Skin of body (tissue), 2 donors: ENCODE data around the gene PAK1. TPM values are rescaled to one million over a fixed set of nuclear protein-coding genes. Genes with fewer than 3 reads are reported as not detected.

Experiments
- DNase-seq: peaks from one replicate; lab custom pipeline; 2025; lab: John Stamatoyannopoulos, UW
- total RNA-seq: library from RNA; depleted of rRNA; stranded (reverse); fragments of >200 nt; gene quantifications from one replicate; pipeline ENCODE4 v1.2.3, GENCODE V29; 2014

PAK1 gene
- total RNA-seq, 1 donor from 2014 or later, result 35.2 TPM

DNA sequence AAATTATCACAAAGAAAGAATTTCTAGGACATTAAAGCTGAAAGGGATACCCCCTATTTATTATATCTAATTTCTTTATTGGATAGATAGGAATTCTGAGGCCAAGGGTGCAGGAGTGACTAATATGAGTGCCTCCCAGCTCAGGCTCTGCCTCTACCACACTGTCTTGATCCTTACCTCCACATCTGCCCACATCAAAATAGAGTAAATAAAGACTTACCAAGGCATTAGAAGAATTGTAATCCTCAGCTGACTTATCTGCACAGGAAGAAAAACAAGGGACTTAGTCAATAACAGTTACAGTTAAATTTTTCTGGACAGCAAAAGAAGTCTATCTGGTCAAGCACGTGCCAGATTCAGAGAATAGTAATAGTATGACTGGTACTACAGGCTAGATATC is 99.8 kb downstream of the PAK1 start:
- no peak for DNase-seq

GRCh38 chr11:77372726-77373125 is 101.2 kb downstream of the PAK1 start:
- DNase-seq, result no peak

GRCh38 chr11:77371646-77372045 is 102.2 kb downstream of the PAK1 start:
- DNase-seq, result peak; percentile 32

- DNase-seq, result no peak
These were observed 103.7 kb downstream of the PAK1 start for GRCh38 chr11:77370217-77370616.

DNA sequence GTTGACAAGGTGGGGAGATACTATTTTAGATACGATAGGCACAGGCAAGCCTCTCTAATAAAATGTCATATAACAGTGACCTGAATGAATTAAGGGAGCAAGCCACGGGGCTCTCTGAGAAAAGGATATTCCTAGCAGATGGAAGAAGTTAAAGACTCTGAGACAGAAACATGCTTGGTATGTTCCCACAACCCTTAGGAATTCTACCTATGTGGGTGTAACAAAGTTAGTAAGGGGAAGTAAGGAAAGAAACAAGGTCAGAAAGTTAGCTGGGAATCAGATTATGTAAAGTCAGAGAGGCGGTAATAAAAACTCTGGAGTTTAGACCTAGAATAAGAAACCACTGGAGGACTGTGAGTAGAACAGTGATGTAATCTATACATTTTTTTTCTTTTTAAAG is 112.7 kb downstream of the PAK1 start:
- DNase-seq, result no peak

- no peak for DNase-seq
These were observed 114.4 kb downstream of the PAK1 start for GRCh38 chr11:77359481-77359880.

GRCh38 chr11:77353131-77353530 is 120.8 kb downstream of the PAK1 start:
- peak; percentile 34 for DNase-seq

GRCh38 chr11:77351281-77351886 is 122.5 kb downstream of the PAK1 start:
- no peak for DNase-seq

- DNase-seq, result no peak
These were observed 125.9 kb downstream of the PAK1 start for GRCh38 chr11:77347948-77348347.

DNA sequence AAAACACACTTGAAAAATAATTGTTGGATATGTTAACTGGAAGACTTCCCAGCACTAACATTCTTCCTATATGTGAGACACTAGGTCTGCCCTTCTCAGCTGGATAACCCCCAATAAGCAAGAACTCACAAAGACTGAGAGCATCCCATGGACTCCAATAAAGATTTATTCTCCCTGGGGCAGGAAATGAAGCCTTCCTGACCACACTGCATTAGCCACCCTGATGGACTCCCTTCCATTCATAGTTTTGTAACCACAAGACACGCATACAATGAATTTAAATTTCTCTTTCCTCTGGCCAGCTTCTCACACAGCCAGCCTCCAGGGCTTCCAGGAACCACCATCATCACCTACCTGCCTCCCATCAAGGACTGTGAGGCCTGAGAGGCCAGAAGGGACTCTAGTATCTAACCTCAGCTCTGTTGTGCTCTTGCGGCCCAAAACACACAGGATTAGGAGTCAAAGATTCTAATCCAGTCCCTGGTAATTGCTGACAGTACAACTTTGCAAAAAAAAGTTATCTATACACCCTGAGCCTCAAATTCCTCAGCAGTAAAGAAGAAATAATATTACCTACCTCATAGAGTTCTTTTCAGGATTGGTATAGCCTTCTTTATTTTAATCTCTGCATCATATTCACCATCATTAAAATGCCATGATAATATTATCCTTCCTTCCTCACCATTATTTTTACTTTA is 126.8 kb downstream of the PAK1 start:
- DNase-seq, result no peak

- no peak for DNase-seq
These were observed 128.3 kb downstream of the PAK1 start for GRCh38 chr11:77345621-77346020.

DNA sequence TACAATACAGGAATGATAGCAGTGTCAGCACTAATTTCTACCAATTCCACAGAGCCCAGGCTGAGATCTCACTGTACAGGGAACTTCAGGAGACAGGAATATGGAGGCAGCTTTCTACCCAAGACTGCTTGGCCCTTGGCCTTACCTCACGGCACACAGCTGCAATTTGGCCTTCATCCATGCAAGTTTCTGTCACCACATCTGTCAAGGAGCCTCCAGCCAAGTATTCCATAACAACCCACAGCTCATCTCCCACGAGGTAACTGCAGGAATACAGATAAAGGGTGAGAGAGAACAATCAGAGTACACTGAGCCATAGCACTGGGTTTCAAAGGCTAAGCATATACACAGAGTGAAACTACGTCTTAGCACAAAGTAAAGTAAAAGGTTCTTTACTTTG is 133.4 kb downstream of the PAK1 start:
- DNase-seq, result no peak

DNA sequence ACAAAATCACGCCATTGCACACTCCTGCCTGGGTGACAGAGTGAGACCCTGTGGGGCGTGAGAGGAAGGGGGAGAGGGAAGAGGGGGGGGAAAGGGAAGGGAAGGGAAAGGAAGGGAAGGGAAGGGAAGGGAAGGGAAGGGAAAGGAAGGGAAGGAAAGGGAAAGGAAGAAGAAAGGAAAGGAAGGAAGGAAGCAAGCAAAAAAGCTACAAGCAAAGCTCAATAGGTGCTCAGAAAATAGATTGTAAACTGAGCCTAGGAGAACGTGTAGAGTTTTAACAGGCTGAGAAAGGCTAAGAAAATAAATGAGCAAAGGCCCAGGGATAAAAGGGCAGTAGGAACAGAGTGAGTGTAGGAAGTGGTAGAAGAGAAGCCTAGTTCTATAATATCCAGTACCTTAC is 141.6 kb downstream of the PAK1 start:
- DNase-seq, result no peak

DNA sequence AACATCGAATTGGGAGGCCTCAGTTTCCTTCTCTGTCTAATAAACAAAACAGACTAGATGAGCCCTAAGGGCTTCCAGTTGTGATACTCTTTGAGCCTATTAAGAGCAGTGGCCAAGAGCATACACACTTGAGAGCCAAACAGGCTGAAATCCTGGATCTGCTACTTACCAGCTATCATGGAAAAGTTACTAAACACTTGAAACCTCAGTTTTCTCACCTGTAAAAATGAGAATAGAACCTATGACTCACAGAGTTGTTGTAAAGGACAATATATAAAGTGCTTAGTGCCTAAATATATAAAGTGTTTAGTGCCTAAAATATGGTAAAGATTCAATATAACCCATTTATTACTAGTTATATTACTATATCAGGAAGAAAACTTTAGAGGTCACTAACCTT is 148.7 kb downstream of the PAK1 start:
- no peak for DNase-seq

DNA sequence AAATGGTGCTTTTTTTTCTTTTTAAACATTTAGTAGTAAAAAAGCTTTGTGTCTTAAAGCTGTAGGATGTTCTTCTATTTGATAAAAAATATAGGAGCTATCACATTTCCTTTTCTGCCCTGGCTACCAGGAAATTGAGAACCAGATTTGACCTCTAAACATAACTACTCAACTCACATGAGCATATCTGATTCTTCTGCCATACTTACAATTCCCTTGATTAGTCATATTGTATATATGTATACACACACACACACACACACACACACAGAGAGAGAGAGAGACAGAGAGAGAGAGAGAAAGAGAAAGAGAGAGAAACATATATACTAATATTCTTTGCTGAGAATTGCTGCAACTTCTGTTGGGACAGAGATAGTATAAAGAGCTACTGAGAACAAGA is 149.4 kb downstream of the PAK1 start:
- no peak for DNase-seq

- DNase-seq, result no peak
These were observed 150.8 kb downstream of the PAK1 start for GRCh38 chr11:77322926-77323590.

DNA sequence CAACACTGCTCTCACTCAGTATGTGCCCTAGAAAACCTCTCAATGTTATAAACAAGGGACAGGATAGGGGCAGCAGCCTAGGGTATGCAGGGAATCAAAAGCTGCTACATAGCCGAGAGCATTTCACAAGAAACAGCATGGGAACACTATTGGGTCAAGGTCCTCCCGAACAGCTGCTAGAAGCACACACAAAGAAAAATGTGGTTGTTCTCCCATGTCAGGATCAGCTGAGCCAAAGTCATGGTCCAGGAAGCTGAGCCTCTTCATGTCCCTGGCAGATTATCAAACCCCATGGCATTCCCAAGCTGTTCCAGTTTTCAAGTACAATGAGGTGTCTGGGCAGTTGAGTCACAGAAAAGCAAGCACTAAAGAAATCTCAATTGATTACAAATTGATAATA is 151.4 kb downstream of the PAK1 start:
- no peak for DNase-seq

- DNase-seq, result no peak
These were observed 153.5 kb downstream of the PAK1 start for GRCh38 chr11:77320351-77320750.

DNA sequence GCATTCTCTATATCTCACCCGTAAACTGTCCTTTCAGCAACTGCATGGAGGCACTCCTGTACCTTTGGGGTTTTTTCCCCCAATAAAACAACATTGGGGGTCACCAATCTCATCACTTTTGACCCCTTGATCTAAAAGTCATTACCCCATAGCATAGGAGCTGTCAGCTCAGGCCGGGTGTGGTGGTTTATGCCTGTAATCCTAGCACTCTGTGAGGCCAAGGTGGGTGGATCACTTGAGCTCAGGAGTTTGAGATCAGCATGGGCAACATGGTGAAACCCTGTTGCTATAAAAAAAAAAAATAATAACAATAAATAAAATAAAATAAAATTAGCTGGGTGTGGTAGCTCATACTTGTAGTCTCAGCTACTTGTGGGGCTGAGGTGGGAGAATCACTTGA is 155.3 kb downstream of the PAK1 start:
- DNase-seq, result no peak

- no peak for DNase-seq
These were observed 157.1 kb downstream of the PAK1 start for GRCh38 chr11:77316733-77317342.

GRCh38 chr11:77312107-77312506 is 161.8 kb downstream of the PAK1 start:
- DNase-seq, result no peak

DNA sequence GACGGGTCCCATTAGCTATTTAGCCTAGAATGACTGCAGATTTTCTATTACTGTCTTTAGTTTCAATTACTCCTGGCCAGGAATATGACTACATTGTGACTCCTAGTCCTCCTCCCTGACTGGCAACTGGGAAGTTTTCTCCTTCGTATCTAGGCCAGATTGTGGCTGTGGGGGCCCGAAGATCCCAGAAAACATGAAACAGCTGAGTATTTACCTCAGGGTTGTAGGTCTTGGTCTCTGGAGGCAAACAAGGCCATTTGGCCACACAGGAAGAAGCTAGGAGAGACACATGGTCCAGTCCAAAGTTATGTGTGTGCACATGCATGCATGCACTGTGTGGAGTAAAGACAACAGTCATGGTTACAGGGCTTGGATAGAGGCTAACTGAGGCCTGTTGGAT is 162.2 kb downstream of the PAK1 start:
- no peak for DNase-seq

GRCh38 chr11:77310721-77311120 is 163.2 kb downstream of the PAK1 start:
- DNase-seq, result no peak
